SK-N-SH (cell line): Measurements from ENCODE around the gene THAP3. TPM values are rescaled to one million over a fixed set of nuclear protein-coding genes. Genes with fewer than 3 reads are reported as not detected.

Experiments used
- CTCF ChIA-PET: fragments of 300-600, 350-600 bp; formaldehyde crosslinking; extraction: SDS; loops from one replicate; lab custom pipeline; 2021; lab: Yijun Ruan, JAX
- POLR2A ChIA-PET: fragments of 350-600 bp; sonication (Branson Sonifier 250); formaldehyde crosslinking; extraction: SDS; loops from one replicate; lab custom pipeline; 2020; ENCODE audit warnings: antibody characterized with exemption, inconsistent platforms; lab: Yijun Ruan, JAX
- DNase-seq: peaks from one replicate; pipeline ENCODE4 v3.0.0; 2012
- H2AFZ ChIP-seq: fragments of 200-600 bp; sonication (generic); 2 replicates; pipeline ENCODE4 v1.8.1; 2016; ENCODE audit warnings: antibody characterized with exemption, mild to moderate bottlenecking, low read depth
- H3F3A ChIP-seq: fragments of 200-600 bp; sonication (generic); replicated peaks from 2 replicates; pipeline ENCODE3; 2016; ENCODE audit warnings: antibody characterized with exemption, mild to moderate bottlenecking; ENCODE audit not compliant: insufficient read depth
- H3K27ac ChIP-seq, 2 experiments: fragments of 200-500 bp in 1 of 2; fragments of 200-600 bp in 1 of 2; sonication (Bioruptor generic) in 1 of 2; sonication (generic), shearing (Covaris generic) in 1 of 2; 2 replicates each; pipeline versions ENCODE4 v1.5.1 to v1.6.1; 2014 to 2016; ENCODE audit warnings: low read depth in 2 of 2, inconsistent platforms in 1 of 2, low read length in 1 of 2, mild to moderate bottlenecking in 1 of 2, mixed read lengths in 1 of 2
- H3K27me3 ChIP-seq: fragments of 200-600 bp; sonication (generic), shearing (Covaris generic); 2 replicates; pipeline ENCODE4 v1.6.1; 2016; ENCODE audit warnings: mixed run types; ENCODE audit not compliant: insufficient read depth
- H3K36me3 ChIP-seq, 2 experiments: fragments of 200-500 bp in 1 of 2; fragments of 200-600 bp in 1 of 2; sonication (Bioruptor generic) in 1 of 2; sonication (generic) in 1 of 2; replicated peaks in 1 of 2; 2 replicates each; pipeline versions ENCODE3 to v1.5.1; 2014 to 2016; ENCODE audit warnings: low read length in 1 of 2, mild to moderate bottlenecking in 1 of 2; ENCODE audit not compliant: insufficient read depth in 2 of 2, control insufficient read depth in 1 of 2
- H3K4me1 ChIP-seq, 2 experiments: fragments of 200-500 bp in 1 of 2; fragments of 200-600 bp in 1 of 2; sonication (Bioruptor generic) in 1 of 2; sonication (generic), shearing (Covaris generic) in 1 of 2; 2 replicates each; pipeline versions ENCODE4 v1.5.1 to v1.6.1; 2014 to 2016; ENCODE audit warnings: low read depth in 1 of 2, low read length in 1 of 2, mixed run types in 1 of 2; ENCODE audit not compliant: insufficient read depth in 2 of 2, control insufficient read depth in 1 of 2
- H3K4me2 ChIP-seq: fragments of 200-600 bp; sonication (generic), shearing (Covaris generic); 2 replicates; pipeline ENCODE4 v1.6.1; 2017; ENCODE audit warnings: mixed run types
- H3K4me3 ChIP-seq, 2 experiments: fragments of 200-500 bp in 1 of 2; fragments of 200-600 bp in 1 of 2; sonication (Bioruptor generic) in 1 of 2; sonication (generic), shearing (Covaris generic) in 1 of 2; 2 replicates each; pipeline versions ENCODE4 v1.5.1 to v1.8.1; 2014 to 2016; ENCODE audit warnings: low read depth in 2 of 2, inconsistent platforms in 1 of 2, low read length in 1 of 2, mild to moderate bottlenecking in 1 of 2, mixed read lengths in 1 of 2, moderate library complexity in 1 of 2
- H3K79me2 ChIP-seq: fragments of 200-600 bp; sonication (generic); 2 replicates; pipeline ENCODE4 v1.8.1; 2017; ENCODE audit warnings: mild to moderate bottlenecking; ENCODE audit not compliant: insufficient read depth
- H3K9ac ChIP-seq: fragments of 200-600 bp; sonication (generic); 2 replicates; pipeline ENCODE4 v1.6.1; 2017; ENCODE audit warnings: mixed run types
- H3K9me2 ChIP-seq: fragments of 200-600 bp; sonication (generic); 2 replicates; pipeline ENCODE4 v1.6.1; 2017; ENCODE audit warnings: mixed run types
- H3K9me3 ChIP-seq: fragments of 200-600 bp; sonication (generic); 2 replicates; pipeline ENCODE4 v1.6.1; 2017; ENCODE audit warnings: mixed run types, mild to moderate bottlenecking, moderate library complexity
- H4K20me1 ChIP-seq: fragments of 200-600 bp; sonication (generic); 2 replicates; pipeline ENCODE4 v1.6.1; 2017; ENCODE audit warnings: mild to moderate bottlenecking, mixed run types; ENCODE audit not compliant: insufficient read depth
- CHD2 ChIP-seq: fragments of 150-350 bp; IDR thresholded peaks from 2 replicates; pipeline ENCODE4 v1.6.1; 2018; ENCODE audit warnings: low read length; ENCODE audit not compliant: partially characterized antibody
- ELF1 ChIP-seq: IDR thresholded peaks from 2 replicates; pipeline ENCODE4 v1.4.0; 2012
- EP300 ChIP-seq, 2 experiments: IDR thresholded peaks; 2 replicates each; pipeline versions ENCODE4 v1.4.0 to v1.6.1; 2012; ENCODE audit warnings: borderline replicate concordance in 1 of 2, low read depth in 1 of 2, low read length in 1 of 2
- FOXJ3 ChIP-seq: sonication (generic); formaldehyde crosslinking; IDR thresholded peaks from 2 replicates; pipeline ENCODE4 v1.5.1; 2020; ENCODE audit warnings: mild to moderate bottlenecking, missing genetic modification reagents
- FOXM1 ChIP-seq: IDR thresholded peaks from 2 replicates; pipeline ENCODE4 v1.4.0; 2012; ENCODE audit warnings: low read depth, mild to moderate bottlenecking
- GABPA ChIP-seq: IDR thresholded peaks from 2 replicates; pipeline ENCODE4 v1.4.0; 2012; ENCODE audit warnings: low read depth, mild to moderate bottlenecking
- GATA2 ChIP-seq: sonication (generic); formaldehyde crosslinking; IDR thresholded peaks from 2 replicates; pipeline ENCODE4 v1.5.0; 2020; ENCODE audit warnings: mild to moderate bottlenecking, missing genetic modification reagents
- MEF2A ChIP-seq: IDR thresholded peaks from 2 replicates; pipeline ENCODE4 v1.4.0; 2012; ENCODE audit warnings: low read depth, borderline replicate concordance
- RAD21 ChIP-seq: IDR thresholded peaks from 2 replicates; pipeline ENCODE4 v1.6.1; 2012; ENCODE audit warnings: mild to moderate bottlenecking, low read length
- RCOR1 ChIP-seq: fragments of 150-350 bp; IDR thresholded peaks from 2 replicates; pipeline ENCODE4 v1.6.1; 2017; ENCODE audit warnings: antibody characterized with exemption, low read length
- RFX5 ChIP-seq: IDR thresholded peaks from 2 replicates; pipeline ENCODE4 v1.6.1; 2012; ENCODE audit warnings: mild to moderate bottlenecking, improper control_type of control experiment, low read length
- SIN3A ChIP-seq: IDR thresholded peaks from 2 replicates; pipeline ENCODE4 v1.6.1; 2012; ENCODE audit warnings: low read depth, mild to moderate bottlenecking, low read length, moderate library complexity, borderline replicate concordance
- SMC3 ChIP-seq: IDR thresholded peaks from 2 replicates; pipeline ENCODE4 v1.6.1; 2012; ENCODE audit warnings: low read depth, low read length, improper control_type of control experiment
- TAF1 ChIP-seq: IDR thresholded peaks from 2 replicates; pipeline ENCODE4 v1.6.1; 2012; ENCODE audit warnings: low read depth, mild to moderate bottlenecking, low read length, moderate library complexity, borderline replicate concordance
- WGBS: methylation state at CpG from one replicate; pipeline ENCODE4 v1.1.6; 2017; ENCODE audit warnings: low lambda C conversion rate; 5-methylcytosine and 5-hydroxymethylcytosine counted together
- polyA plus RNA-seq, 3 experiments: library from polyadenylated mRNA; depleted of rRNA; stranded (reverse); fragments of >200 nt; gene quantifications; 2 replicates each; pipeline ENCODE4 v1.2.3, GENCODE V29; 2012
- TF ChIP-seq, protein P1 (sequence below): fragments of 200-600 bp; sonication (generic); IDR thresholded peaks from 2 replicates; pipeline ENCODE4 v1.6.1; 2017; ENCODE audit warnings: antibody characterized with exemption, mild to moderate bottlenecking, moderate library complexity
- TF ChIP-seq, protein P2 (sequence below): IDR thresholded peaks from 2 replicates; pipeline ENCODE4; 2012
- TF ChIP-seq, protein P3 (sequence below): fragments of 150-350 bp; IDR thresholded peaks from 2 replicates; pipeline ENCODE4 v1.6.1; 2016; ENCODE audit warnings: mild to moderate bottlenecking, low read depth, low read length
- TF ChIP-seq, protein P4 (sequence below): IDR thresholded peaks from 2 replicates; pipeline ENCODE4 v1.6.1; 2012; ENCODE audit warnings: mild to moderate bottlenecking, low read depth, low read length, moderate library complexity
- TF ChIP-seq, protein P5 (sequence below): IDR thresholded peaks from 2 replicates; pipeline ENCODE4 v1.4.0; 2012; ENCODE audit warnings: low read depth, borderline replicate concordance

Gene THAP3
- polyA plus RNA-seq, 1 of the 3 experiments (the other 2 are of a cell fraction): 11.1 TPM

DNA sequence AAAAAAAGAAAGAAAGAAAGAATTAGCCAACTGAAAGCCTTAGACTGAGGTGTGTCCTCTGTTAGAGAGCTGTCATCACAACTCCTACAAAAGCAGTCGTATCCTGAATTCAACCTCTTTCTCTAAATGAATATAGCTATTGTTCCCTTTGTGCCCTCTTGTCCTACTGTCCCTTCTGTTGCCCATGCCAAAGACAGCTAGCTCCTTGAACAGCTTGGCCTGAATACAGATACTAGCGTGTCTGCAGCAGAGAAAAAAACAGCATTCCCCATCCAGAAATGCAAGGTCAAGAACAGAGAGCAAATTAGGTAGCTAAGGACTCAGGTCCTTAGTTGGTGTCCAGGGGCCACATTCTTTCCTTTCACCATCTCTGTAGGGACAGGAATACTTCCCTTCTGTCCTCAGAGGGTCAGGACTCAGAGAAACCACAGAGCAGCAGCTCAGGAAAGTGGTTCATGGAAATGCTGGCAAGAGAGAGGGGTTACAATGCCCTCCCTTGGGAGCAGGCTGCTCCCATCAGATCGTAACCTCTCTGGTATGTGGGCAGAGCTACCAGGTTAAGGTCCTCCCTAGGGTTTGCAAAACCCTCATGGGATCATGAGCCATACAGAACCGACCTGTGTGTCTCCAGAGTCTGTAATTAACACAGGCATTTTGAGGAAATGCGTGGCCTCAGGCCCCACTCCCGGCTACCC is 46.7 kb upstream of the THAP3 start:
- H3K4me2 ChIP-seq: no peak overlapping the region
- no peak overlapping the region for H2AFZ ChIP-seq
- H3K4me3 ChIP-seq: no peak overlapping the region
- no peaks in the 10 kb centered on the region for H3K27me3 ChIP-seq
- H3K27ac ChIP-seq: no peak overlapping the region; a peak in 1 of 4 replicates
- TF ChIP-seq MEF2A (no peak), EP300 (IDR thresholded peaks at IDR 0.05; ENCODE audit: borderline replicate concordance in 1 of 2, low read depth in 1 of 2, low read length in 1 of 2) (no peak), ELF1 (no peak), FOXM1 (no peak), GABPA (no peak), CHD2 (no peak), GATA2 (CRISPR knock-in tag) (no peak), RFX5 (no peak), RCOR1 (no peak), SMC3 (no peak), TAF1 (no peak), RAD21 (no peak), SIN3A (no peak), FOXJ3 (CRISPR knock-in tag) (no peak)
- TF ChIP-seq, protein P1, sequence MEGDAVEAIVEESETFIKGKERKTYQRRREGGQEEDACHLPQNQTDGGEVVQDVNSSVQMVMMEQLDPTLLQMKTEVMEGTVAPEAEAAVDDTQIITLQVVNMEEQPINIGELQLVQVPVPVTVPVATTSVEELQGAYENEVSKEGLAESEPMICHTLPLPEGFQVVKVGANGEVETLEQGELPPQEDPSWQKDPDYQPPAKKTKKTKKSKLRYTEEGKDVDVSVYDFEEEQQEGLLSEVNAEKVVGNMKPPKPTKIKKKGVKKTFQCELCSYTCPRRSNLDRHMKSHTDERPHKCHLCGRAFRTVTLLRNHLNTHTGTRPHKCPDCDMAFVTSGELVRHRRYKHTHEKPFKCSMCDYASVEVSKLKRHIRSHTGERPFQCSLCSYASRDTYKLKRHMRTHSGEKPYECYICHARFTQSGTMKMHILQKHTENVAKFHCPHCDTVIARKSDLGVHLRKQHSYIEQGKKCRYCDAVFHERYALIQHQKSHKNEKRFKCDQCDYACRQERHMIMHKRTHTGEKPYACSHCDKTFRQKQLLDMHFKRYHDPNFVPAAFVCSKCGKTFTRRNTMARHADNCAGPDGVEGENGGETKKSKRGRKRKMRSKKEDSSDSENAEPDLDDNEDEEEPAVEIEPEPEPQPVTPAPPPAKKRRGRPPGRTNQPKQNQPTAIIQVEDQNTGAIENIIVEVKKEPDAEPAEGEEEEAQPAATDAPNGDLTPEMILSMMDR: no peak
- TF ChIP-seq, protein P2, sequence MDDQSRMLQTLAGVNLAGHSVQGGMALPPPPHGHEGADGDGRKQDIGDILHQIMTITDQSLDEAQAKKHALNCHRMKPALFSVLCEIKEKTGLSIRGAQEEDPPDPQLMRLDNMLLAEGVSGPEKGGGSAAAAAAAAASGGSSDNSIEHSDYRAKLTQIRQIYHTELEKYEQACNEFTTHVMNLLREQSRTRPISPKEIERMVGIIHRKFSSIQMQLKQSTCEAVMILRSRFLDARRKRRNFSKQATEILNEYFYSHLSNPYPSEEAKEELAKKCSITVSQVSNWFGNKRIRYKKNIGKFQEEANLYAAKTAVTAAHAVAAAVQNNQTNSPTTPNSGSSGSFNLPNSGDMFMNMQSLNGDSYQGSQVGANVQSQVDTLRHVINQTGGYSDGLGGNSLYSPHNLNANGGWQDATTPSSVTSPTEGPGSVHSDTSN: no peak
- TF ChIP-seq, protein P3, sequence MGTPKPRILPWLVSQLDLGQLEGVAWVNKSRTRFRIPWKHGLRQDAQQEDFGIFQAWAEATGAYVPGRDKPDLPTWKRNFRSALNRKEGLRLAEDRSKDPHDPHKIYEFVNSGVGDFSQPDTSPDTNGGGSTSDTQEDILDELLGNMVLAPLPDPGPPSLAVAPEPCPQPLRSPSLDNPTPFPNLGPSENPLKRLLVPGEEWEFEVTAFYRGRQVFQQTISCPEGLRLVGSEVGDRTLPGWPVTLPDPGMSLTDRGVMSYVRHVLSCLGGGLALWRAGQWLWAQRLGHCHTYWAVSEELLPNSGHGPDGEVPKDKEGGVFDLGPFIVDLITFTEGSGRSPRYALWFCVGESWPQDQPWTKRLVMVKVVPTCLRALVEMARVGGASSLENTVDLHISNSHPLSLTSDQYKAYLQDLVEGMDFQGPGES: no peak
- TF ChIP-seq, protein P4, sequence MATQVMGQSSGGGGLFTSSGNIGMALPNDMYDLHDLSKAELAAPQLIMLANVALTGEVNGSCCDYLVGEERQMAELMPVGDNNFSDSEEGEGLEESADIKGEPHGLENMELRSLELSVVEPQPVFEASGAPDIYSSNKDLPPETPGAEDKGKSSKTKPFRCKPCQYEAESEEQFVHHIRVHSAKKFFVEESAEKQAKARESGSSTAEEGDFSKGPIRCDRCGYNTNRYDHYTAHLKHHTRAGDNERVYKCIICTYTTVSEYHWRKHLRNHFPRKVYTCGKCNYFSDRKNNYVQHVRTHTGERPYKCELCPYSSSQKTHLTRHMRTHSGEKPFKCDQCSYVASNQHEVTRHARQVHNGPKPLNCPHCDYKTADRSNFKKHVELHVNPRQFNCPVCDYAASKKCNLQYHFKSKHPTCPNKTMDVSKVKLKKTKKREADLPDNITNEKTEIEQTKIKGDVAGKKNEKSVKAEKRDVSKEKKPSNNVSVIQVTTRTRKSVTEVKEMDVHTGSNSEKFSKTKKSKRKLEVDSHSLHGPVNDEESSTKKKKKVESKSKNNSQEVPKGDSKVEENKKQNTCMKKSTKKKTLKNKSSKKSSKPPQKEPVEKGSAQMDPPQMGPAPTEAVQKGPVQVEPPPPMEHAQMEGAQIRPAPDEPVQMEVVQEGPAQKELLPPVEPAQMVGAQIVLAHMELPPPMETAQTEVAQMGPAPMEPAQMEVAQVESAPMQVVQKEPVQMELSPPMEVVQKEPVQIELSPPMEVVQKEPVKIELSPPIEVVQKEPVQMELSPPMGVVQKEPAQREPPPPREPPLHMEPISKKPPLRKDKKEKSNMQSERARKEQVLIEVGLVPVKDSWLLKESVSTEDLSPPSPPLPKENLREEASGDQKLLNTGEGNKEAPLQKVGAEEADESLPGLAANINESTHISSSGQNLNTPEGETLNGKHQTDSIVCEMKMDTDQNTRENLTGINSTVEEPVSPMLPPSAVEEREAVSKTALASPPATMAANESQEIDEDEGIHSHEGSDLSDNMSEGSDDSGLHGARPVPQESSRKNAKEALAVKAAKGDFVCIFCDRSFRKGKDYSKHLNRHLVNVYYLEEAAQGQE: no peak
- TF ChIP-seq, protein P5, sequence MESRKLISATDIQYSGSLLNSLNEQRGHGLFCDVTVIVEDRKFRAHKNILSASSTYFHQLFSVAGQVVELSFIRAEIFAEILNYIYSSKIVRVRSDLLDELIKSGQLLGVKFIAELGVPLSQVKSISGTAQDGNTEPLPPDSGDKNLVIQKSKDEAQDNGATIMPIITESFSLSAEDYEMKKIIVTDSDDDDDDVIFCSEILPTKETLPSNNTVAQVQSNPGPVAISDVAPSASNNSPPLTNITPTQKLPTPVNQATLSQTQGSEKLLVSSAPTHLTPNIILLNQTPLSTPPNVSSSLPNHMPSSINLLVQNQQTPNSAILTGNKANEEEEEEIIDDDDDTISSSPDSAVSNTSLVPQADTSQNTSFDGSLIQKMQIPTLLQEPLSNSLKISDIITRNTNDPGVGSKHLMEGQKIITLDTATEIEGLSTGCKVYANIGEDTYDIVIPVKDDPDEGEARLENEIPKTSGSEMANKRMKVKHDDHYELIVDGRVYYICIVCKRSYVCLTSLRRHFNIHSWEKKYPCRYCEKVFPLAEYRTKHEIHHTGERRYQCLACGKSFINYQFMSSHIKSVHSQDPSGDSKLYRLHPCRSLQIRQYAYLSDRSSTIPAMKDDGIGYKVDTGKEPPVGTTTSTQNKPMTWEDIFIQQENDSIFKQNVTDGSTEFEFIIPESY: no peak
- TF ChIP-seq, all 33 proteins: peak for 0
- H3K79me2 ChIP-seq: peaks cover 26% of the 10 kb centered on the region
- ChIA-PET CTCF (interaction anchor here (1.5 to 8.5 kb wide), 3 partner anchors 23 to 68 kb away, joined by 4 to 68 read pairs (median 5); partner anchors contain the start of genes NOL9 and TAS1R1), POLR2A (interaction anchor here (0.9 to 1.6 kb wide), 2 partner anchors 23 to 24 kb away, joined by 3 read pairs; partner anchors contain the start of genes KLHL21 and NOL9)
- peak; percentile 25 for DNase-seq
- H3K4me1 ChIP-seq: peaks cover 14 to 32% of the 10 kb centered on the region in 2 experiments; a peak in 2 of 4 replicates
- H3F3A ChIP-seq: no peaks in the 10 kb centered on the region
- no peaks in the 10 kb centered on the region for H3K9me2 ChIP-seq
- H3K9ac ChIP-seq: no peak overlapping the region
- no peaks in the 10 kb centered on the region for H3K9me3 ChIP-seq
- peaks cover 0 to 2% of the 10 kb centered on the region in 2 experiments for H3K36me3 ChIP-seq
- 75% methylated on average over 5 of the region's 6 CpGs for WGBS
- H4K20me1 ChIP-seq: no peaks in the 10 kb centered on the region
